ENCODE data around the gene ACOXL.

The ACOXL gene

GRCh38 chr2:110875384-110875725 lies 143.0 kb downstream of the ACOXL start:
- no peak for DNase-seq (ENCODE audit: low spot score)

GRCh38 chr2:110876167-110876999 lies 144.0 kb downstream of the ACOXL start:
- no peak for DNase-seq (ENCODE audit: low spot score)

GRCh38 chr2:110877031-110877827 lies 144.9 kb downstream of the ACOXL start:
- no peak for DNase-seq (ENCODE audit: low spot score)

- DNase-seq (ENCODE audit: low spot score), result no peak
These were observed 145.8 kb downstream of the ACOXL start for GRCh38 chr2:110878150-110878549.

- DNase-seq (ENCODE audit: low spot score), result no peak
These were observed 149.5 kb downstream of the ACOXL start for GRCh38 chr2:110881908-110882307.

- no peak for DNase-seq (ENCODE audit: low spot score)
These were observed 151.0 kb downstream of the ACOXL start for GRCh38 chr2:110883406-110883805.

GRCh38 chr2:110885256-110885655 lies 152.9 kb downstream of the ACOXL start:
- no peak for DNase-seq (ENCODE audit: low spot score)

GRCh38 chr2:110886826-110887573 lies 154.6 kb downstream of the ACOXL start:
- no peak for DNase-seq (ENCODE audit: low spot score)

- no peak for DNase-seq (ENCODE audit: low spot score)
These were observed 156.0 kb downstream of the ACOXL start for GRCh38 chr2:110888411-110888810.

- DNase-seq (ENCODE audit: low spot score), result no peak
These were observed 159.3 kb downstream of the ACOXL start for GRCh38 chr2:110891626-110892025.

- no peak for DNase-seq (ENCODE audit: low spot score)
These were observed 163.9 kb downstream of the ACOXL start for GRCh38 chr2:110896226-110896625.

- no peak for DNase-seq (ENCODE audit: low spot score)
These were observed 165.6 kb downstream of the ACOXL start for GRCh38 chr2:110897966-110898365.

- no peak for DNase-seq (ENCODE audit: low spot score)
These were observed 167.8 kb downstream of the ACOXL start for GRCh38 chr2:110900191-110900590.

GRCh38 chr2:110903548-110903947 lies 171.2 kb downstream of the ACOXL start:
- peak; percentile 11 for DNase-seq (ENCODE audit: low spot score)

- no peak for DNase-seq (ENCODE audit: low spot score)
These were observed 171.9 kb downstream of the ACOXL start for GRCh38 chr2:110904116-110904778.

GRCh38 chr2:110904779-110905148 lies 172.4 kb downstream of the ACOXL start:
- DNase-seq (ENCODE audit: low spot score), result no peak

- DNase-seq (ENCODE audit: low spot score), result no peak
These were observed 172.8 kb downstream of the ACOXL start for GRCh38 chr2:110905217-110905616.

- DNase-seq (ENCODE audit: low spot score), result no peak
These were observed 174.4 kb downstream of the ACOXL start for GRCh38 chr2:110906613-110907298.

GRCh38 chr2:110909501-110909900 lies 177.1 kb downstream of the ACOXL start:
- DNase-seq (ENCODE audit: low spot score), result no peak

- no peak for DNase-seq (ENCODE audit: low spot score)
These were observed 178.1 kb downstream of the ACOXL start for GRCh38 chr2:110910423-110910822.

- DNase-seq (ENCODE audit: low spot score), result no peak
These were observed 187.4 kb downstream of the ACOXL start for GRCh38 chr2:110919738-110920137.

GRCh38 chr2:110925479-110925878 lies 193.1 kb downstream of the ACOXL start:
- DNase-seq (ENCODE audit: low spot score), result no peak
